ENCODE results near the gene SYT8. TPM values are rescaled to one million over a fixed set of nuclear protein-coding genes. Genes with fewer than 3 reads are reported as not detected.

Gene SYT8
- total RNA-seq, 3 donors from 2014 or later (not counting 1 experiment from before 2014, with no cell fraction given): not detected

- peaks cover 13 to 45% of the 10 kb centered on the region in 2 donors for H3K4me1 Mint-ChIP-seq
Measured at GRCh38 chr11:1881442-1882264, 46.9 kb downstream of the SYT8 start.

DNA sequence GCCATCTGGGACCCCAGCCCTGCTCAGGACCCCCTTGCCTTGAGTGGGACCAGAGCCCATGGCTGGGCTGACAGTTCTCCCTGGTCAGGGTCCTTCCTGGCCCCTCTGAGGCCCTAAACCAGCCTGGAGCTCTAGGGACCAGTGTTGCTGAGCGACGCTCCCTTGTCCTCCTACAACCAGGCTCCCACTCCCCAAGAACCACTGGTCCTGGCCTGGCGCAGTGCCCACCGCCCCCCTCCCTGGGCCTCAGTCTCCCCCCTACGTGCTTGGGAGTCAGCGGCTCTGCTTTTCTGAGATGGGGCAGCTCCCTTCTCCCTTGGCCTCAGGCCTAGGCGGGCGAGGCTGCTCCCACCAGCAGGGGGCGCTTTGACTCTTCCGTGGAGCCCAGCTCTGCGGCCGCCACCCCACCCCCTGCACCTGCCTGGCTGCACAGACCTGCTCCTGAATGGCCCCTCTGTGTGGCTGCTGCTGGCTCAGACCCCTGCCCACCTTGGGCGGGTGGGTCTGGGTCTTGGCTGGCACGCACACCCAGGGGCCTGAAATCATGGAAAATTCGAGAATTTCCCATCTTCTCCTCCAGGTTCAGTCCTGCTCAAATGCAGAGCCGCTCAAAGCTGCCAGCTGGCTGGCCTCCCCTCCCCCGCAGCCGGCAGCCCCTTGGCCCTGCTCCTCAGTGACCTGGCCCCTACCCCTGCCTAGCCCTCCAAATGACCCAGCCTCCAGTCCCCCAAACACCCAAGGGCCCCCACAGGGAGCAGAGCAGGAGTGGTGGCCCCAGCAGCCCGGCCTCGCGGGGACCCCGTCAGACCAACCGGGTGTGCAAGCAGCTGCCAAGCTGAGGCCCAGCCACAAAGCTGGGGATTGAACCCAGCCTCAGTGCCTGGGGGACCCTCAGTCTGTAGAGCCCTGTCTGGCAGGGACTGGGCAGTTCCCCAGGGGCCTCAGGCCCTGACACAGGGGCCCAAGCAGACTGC lies 47.8 kb downstream of the SYT8 start:
- no peaks in the 10 kb centered on the region for H3K27me3 ChIP-seq (ENCODE audit: control insufficient read depth, insufficient read depth, low read length)
- H3K9me3 ChIP-seq (ENCODE audit: control insufficient read depth, insufficient read depth, low read length): no peaks in the 10 kb centered on the region
- no peak overlapping the region for H3K4me3 Mint-ChIP-seq
- H3K27ac Mint-ChIP-seq: peak overlapping the region in 1 of 2 donors; percentile 80
- DNase-seq (peak; percentile 77 to 90), ATAC-seq (peak; percentile 81 to 88 (median 87))
- no peaks in the 10 kb centered on the region for H3K36me3 Mint-ChIP-seq
- H3K27ac ChIP-seq (ENCODE audit: low read length): no peak overlapping the region
- H3K9me3 Mint-ChIP-seq: no peaks in the 10 kb centered on the region
- WGBS (ENCODE audit: insufficient coverage): 40% methylated on average over 23 of the region's 23 CpGs
- peaks cover 58% of the 10 kb centered on the region for H3K4me1 ChIP-seq (ENCODE audit: control insufficient read depth, insufficient read depth, low read length)
- intact Hi-C loops (cut with micrococcal nuclease): loop anchor here (1.0 to 2.0 kb wide), 2 partner anchors 45 to 268 kb away; no protein-coding TSS in a partner anchor
- peaks cover 10 to 47% of the 10 kb centered on the region in 2 donors for H3K4me1 Mint-ChIP-seq
- peaks cover 54% of the 10 kb centered on the region for H3K36me3 ChIP-seq (ENCODE audit: control insufficient read depth, insufficient read depth, low read length)
- no peaks in the 10 kb centered on the region for H3K27me3 Mint-ChIP-seq (ENCODE audit: low read depth in 2 of 2)
- TF ChIP-seq, protein P1, sequence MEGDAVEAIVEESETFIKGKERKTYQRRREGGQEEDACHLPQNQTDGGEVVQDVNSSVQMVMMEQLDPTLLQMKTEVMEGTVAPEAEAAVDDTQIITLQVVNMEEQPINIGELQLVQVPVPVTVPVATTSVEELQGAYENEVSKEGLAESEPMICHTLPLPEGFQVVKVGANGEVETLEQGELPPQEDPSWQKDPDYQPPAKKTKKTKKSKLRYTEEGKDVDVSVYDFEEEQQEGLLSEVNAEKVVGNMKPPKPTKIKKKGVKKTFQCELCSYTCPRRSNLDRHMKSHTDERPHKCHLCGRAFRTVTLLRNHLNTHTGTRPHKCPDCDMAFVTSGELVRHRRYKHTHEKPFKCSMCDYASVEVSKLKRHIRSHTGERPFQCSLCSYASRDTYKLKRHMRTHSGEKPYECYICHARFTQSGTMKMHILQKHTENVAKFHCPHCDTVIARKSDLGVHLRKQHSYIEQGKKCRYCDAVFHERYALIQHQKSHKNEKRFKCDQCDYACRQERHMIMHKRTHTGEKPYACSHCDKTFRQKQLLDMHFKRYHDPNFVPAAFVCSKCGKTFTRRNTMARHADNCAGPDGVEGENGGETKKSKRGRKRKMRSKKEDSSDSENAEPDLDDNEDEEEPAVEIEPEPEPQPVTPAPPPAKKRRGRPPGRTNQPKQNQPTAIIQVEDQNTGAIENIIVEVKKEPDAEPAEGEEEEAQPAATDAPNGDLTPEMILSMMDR (IDR thresholded peaks at IDR 0.05): peak; percentile 83
- no peak overlapping the region for H3K4me3 ChIP-seq (ENCODE audit: low read length)

More at GRCh38 chr11:1881442-1882264, 46.9 kb downstream of the SYT8 start:
- TF ChIP-seq, protein P1 (IDR thresholded peaks at IDR 0.05): no peak
- H3K36me3 Mint-ChIP-seq: no peaks in the 10 kb centered on the region
- intact Hi-C loops (cut with micrococcal nuclease): loop anchor here (1.0 to 2.0 kb wide), 2 partner anchors 44 to 269 kb away; no protein-coding TSS in a partner anchor
- 56% methylated on average over 43 of the region's 43 CpGs for WGBS (ENCODE audit: insufficient coverage)
- H3K9me3 Mint-ChIP-seq: no peaks in the 10 kb centered on the region
- no peaks in the 10 kb centered on the region for H3K27me3 Mint-ChIP-seq (ENCODE audit: low read depth in 2 of 2)
- Histone ChIP-seq H3K9me3 (ENCODE audit: control insufficient read depth, insufficient read depth, low read length) (no peaks in the 10 kb centered on the region), H3K4me3 (ENCODE audit: low read length) (no peak overlapping the region), H3K4me1 (ENCODE audit: control insufficient read depth, insufficient read depth, low read length) (peaks cover 62% of the 10 kb centered on the region), H3K27me3 (ENCODE audit: control insufficient read depth, insufficient read depth, low read length) (no peaks in the 10 kb centered on the region), H3K27ac (ENCODE audit: low read length) (no peak overlapping the region), H3K36me3 (ENCODE audit: control insufficient read depth, insufficient read depth, low read length) (peaks cover 47% of the 10 kb centered on the region)
- ATAC-seq (peak; percentile 3 to 27 (median 18)), DNase-seq (peak in 1 of 2 donors; percentile 38)
- H3K4me3 Mint-ChIP-seq: no peak overlapping the region
- peak overlapping the region in 1 of 2 donors; percentile 80 for H3K27ac Mint-ChIP-seq

GRCh38 chr11:1883346-1884302 lies 48.8 kb downstream of the SYT8 start:
- Mint-ChIP-seq H3K4me1 (peaks cover 15 to 47% of the 10 kb centered on the region in 2 donors), H3K36me3 (no peaks in the 10 kb centered on the region), H3K27ac (no peak overlapping the region), H3K9me3 (no peaks in the 10 kb centered on the region), H3K4me3 (no peak overlapping the region), H3K27me3 (ENCODE audit: low read depth in 2 of 2) (no peaks in the 10 kb centered on the region)
- intact Hi-C loops (cut with micrococcal nuclease): loop anchor here (2.0 kb wide), 1 partner anchor 267 kb away; no protein-coding TSS in a partner anchor
- TF ChIP-seq, protein P1 (IDR thresholded peaks at IDR 0.05): no peak
- Histone ChIP-seq H3K4me1 (ENCODE audit: control insufficient read depth, insufficient read depth, low read length) (peaks cover 58% of the 10 kb centered on the region), H3K4me3 (ENCODE audit: low read length) (no peak overlapping the region), H3K27me3 (ENCODE audit: control insufficient read depth, insufficient read depth, low read length) (no peaks in the 10 kb centered on the region), H3K36me3 (ENCODE audit: control insufficient read depth, insufficient read depth, low read length) (peaks cover 61% of the 10 kb centered on the region), H3K9me3 (ENCODE audit: control insufficient read depth, insufficient read depth, low read length) (no peaks in the 10 kb centered on the region), H3K27ac (ENCODE audit: low read length) (no peak overlapping the region)
- peak; percentile 4 to 15 for DNase-seq
- 96% methylated on average over 13 of the region's 14 CpGs for WGBS (ENCODE audit: insufficient coverage)
- ATAC-seq: no peak

Measured in natural killer cell (primary cell).